RWPE2 (cell line): ENCODE results near the gene TBL2.
"Not testable (repeated sequence)": the region's sequence is repeated elsewhere in the genome, so short reads cannot be mapped to it uniquely, and the experiment has no call there.

Experiments used
- ATAC-seq: fragments of 200-7000 bp; cut with Tn5 transposase; 3 replicates; pipeline ENCODE4 v1.9.1; 2021; ENCODE audit warnings: low read depth
- DNase-seq: peaks from one replicate; pipeline ENCODE4 v3.0.0-alpha.2; 2020; ENCODE audit warnings: low spot score
- H3K27ac ChIP-seq: fragments of 450-650 bp; 2 replicates; pipeline ENCODE4 v1.5.1; 2017; ENCODE audit warnings: mild to moderate bottlenecking; ENCODE audit not compliant: poor library complexity, severe bottlenecking
- H3K27me3 ChIP-seq: fragments of 250-450 bp; sonication (Bioruptor Pico); 2 replicates; pipeline ENCODE4 v1.5.1; 2021; ENCODE audit warnings: mild to moderate bottlenecking, moderate library complexity; ENCODE audit not compliant: insufficient read depth, poor library complexity, severe bottlenecking
- H3K36me3 ChIP-seq: fragments of 250-450 bp; sonication (Bioruptor Pico); 2 replicates; pipeline ENCODE4 v1.5.1; 2020; ENCODE audit warnings: low read depth, mild to moderate bottlenecking, moderate library complexity
- H3K4me1 ChIP-seq: fragments of 250-450 bp; sonication (Bioruptor Pico); 2 replicates; pipeline ENCODE4 v1.5.1; 2021; ENCODE audit warnings: mild to moderate bottlenecking, moderate library complexity; ENCODE audit not compliant: insufficient read depth, poor library complexity, severe bottlenecking
- H3K4me3 ChIP-seq: fragments of 250-450 bp; sonication (Bioruptor Pico); 2 replicates; pipeline ENCODE4 v1.5.1; 2021; ENCODE audit warnings: mild to moderate bottlenecking, moderate library complexity; ENCODE audit not compliant: severe bottlenecking
- H3K9me3 ChIP-seq: fragments of 250-450 bp; sonication (Bioruptor Pico); 2 replicates; pipeline ENCODE4 v1.5.1; 2021; ENCODE audit warnings: mild to moderate bottlenecking, moderate library complexity; ENCODE audit not compliant: severe bottlenecking
- TF ChIP-seq, protein P1 (sequence below): fragments of 450-650 bp; IDR thresholded peaks from one replicate; pipeline ENCODE4 v1.5.1; 2017; ENCODE audit warnings: mild to moderate bottlenecking, moderate library complexity; ENCODE audit not compliant: poor library complexity, severe bottlenecking

The TBL2 gene

DNA sequence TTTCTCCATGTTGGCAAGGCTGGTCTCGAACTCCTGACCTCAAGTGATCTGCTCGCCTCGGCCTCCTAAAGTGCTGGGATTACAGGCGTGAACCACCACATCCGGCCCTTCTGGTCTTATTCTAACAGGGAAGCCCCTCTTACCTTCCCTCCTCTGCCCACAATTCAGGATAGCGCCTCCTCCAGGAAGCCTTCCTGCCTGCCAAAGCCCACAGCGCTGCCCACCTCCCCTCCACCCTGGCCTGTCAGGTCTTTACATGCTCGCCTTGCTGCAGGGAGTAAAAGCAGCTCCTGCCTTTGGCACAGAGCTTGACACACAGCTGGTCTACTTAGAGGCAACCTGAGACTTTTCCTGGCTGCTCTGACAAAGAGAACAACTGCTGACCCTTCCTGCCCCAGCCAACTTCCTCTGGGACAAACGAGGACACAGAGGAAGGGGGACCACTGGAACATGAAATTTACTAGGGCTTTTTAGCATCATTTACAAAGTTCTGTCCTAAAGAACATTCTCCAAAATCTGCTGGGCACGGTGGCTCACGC lies 32.7 kb upstream of the TBL2 start:
- no peaks in the 10 kb centered on the region for H3K4me1 ChIP-seq
- H3K36me3 ChIP-seq: no peaks in the 10 kb centered on the region
- TF ChIP-seq, protein P1, sequence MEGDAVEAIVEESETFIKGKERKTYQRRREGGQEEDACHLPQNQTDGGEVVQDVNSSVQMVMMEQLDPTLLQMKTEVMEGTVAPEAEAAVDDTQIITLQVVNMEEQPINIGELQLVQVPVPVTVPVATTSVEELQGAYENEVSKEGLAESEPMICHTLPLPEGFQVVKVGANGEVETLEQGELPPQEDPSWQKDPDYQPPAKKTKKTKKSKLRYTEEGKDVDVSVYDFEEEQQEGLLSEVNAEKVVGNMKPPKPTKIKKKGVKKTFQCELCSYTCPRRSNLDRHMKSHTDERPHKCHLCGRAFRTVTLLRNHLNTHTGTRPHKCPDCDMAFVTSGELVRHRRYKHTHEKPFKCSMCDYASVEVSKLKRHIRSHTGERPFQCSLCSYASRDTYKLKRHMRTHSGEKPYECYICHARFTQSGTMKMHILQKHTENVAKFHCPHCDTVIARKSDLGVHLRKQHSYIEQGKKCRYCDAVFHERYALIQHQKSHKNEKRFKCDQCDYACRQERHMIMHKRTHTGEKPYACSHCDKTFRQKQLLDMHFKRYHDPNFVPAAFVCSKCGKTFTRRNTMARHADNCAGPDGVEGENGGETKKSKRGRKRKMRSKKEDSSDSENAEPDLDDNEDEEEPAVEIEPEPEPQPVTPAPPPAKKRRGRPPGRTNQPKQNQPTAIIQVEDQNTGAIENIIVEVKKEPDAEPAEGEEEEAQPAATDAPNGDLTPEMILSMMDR: no peak
- H3K9me3 ChIP-seq: no peaks in the 10 kb centered on the region
- H3K4me3 ChIP-seq: no peak overlapping the region
- no peaks in the 10 kb centered on the region for H3K27me3 ChIP-seq
- ATAC-seq: no peak
- no peak overlapping the region for H3K27ac ChIP-seq
- no peak for DNase-seq

- Histone ChIP-seq H3K27me3 (no peaks in the 10 kb centered on the region), H3K4me1 (no peaks in the 10 kb centered on the region), H3K9me3 (no peaks in the 10 kb centered on the region), H3K27ac (no peak overlapping the region), H3K36me3 (no peaks in the 10 kb centered on the region), H3K4me3 (no peak overlapping the region)
- DNase-seq (no peak), ATAC-seq (no peak)
- TF ChIP-seq, protein P1: no peak
Measured at GRCh38 chr7:73610105-73610504, 31.7 kb upstream of the TBL2 start.

DNA sequence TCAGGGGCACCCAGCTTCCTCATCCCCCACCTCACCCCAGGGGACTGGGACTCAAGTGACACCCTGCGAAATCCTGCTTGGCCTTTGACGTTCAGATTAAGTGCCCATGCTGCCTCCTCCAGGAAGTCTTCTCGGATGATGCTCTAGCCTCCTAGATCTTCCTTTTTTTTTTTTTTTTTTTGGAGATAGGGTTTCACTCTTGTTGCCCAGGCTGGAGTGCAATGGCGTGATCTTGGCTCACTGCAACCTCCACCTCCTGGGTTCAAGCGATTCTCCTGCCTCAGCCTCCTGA lies 29.3 kb upstream of the TBL2 start:
- H3K36me3 ChIP-seq, ATAC-seq, DNase-seq: not testable (repeated sequence)

GRCh38 chr7:73606801-73607691 lies 28.7 kb upstream of the TBL2 start:
- no peak overlapping the region for H3K4me3 ChIP-seq
- no peak for DNase-seq
- ATAC-seq: peak; percentile 49; the same call in 1 of the 3 replicates

More for the DNA sequence above, 29.3 kb upstream of the TBL2 start:
- H3K27me3 ChIP-seq, H3K9me3 ChIP-seq, H3K27ac ChIP-seq, H3K4me1 ChIP-seq, H3K4me3 ChIP-seq: not testable (repeated sequence)

DNA sequence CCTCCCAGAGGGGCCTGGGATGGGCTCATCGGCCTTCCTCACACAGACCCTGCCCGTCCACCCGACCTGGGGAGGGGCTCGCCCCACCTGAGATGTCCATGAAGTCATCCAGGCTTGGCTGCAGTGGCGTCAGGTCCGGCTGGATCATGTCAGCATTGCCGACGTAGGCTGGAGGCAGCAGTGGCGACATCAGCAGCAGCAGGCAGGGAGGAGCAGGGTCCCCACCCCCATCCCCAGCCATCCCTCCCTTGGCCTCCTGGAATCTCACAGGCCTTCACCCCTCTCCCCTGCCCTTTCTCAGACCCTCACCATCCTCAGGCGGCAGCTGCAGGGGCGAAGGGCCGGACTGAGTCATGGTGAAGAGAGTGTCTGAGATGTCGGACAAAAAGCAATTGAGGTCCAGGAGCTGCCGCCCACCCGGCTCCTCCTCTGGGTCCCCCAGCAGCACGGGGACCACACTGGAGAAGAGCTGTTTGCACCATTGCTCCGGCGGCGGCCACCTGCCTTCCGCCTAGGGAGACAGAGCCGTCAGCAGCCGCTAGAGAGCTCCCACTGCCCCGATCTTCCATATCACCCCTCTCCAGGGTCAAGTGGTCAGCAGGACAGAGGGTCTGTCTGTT lies 27.3 kb upstream of the TBL2 start:
- DNase-seq (no peak), ATAC-seq (no peak)
- Histone ChIP-seq H3K9me3 (no peaks in the 10 kb centered on the region), H3K4me1 (peaks cover 6% of the 10 kb centered on the region), H3K27ac (no peak overlapping the region), H3K36me3 (no peaks in the 10 kb centered on the region), H3K27me3 (no peaks in the 10 kb centered on the region), H3K4me3 (no peak overlapping the region)
- TF ChIP-seq, protein P1: no peak

More at GRCh38 chr7:73606801-73607691, 28.7 kb upstream of the TBL2 start:
- Histone ChIP-seq H3K9me3 (no peaks in the 10 kb centered on the region), H3K27me3 (no peaks in the 10 kb centered on the region), H3K27ac (no peak overlapping the region), H3K4me1 (peaks cover 6% of the 10 kb centered on the region), H3K36me3 (no peaks in the 10 kb centered on the region)
- TF ChIP-seq, protein P1: peak; percentile 92
